OCI-LY1 (cell line): ENCODE results near the gene PPP1R12A.

Source experiments
- H2AFZ ChIP-seq: fragments of 200-600 bp; sonication (generic), shearing (Covaris generic); 2 replicates; pipeline ENCODE4 v1.6.0; 2014; ENCODE audit warnings: antibody characterized with exemption, mild to moderate bottlenecking, low read length
- H3F3A ChIP-seq: fragments of 200-600 bp; sonication (generic), shearing (Covaris generic); 2 replicates; pipeline ENCODE4 v1.6.0; 2014; ENCODE audit warnings: mild to moderate bottlenecking, antibody characterized with exemption, low read length, moderate library complexity; ENCODE audit not compliant: insufficient read depth
- H3K27ac ChIP-seq: fragments of 200-600 bp; sonication (generic); 2 replicates; pipeline ENCODE4 v1.5.1; 2014; ENCODE audit warnings: low read length, mixed run types, mild to moderate bottlenecking, low read depth; ENCODE audit not compliant: poor library complexity, severe bottlenecking
- H3K27me3 ChIP-seq: fragments of 200-600 bp; sonication (generic); 2 replicates; pipeline ENCODE4 v1.6.0; 2014; ENCODE audit warnings: antibody characterized with exemption, mild to moderate bottlenecking, low read length, moderate library complexity; ENCODE audit not compliant: insufficient read depth
- H3K36me3 ChIP-seq: fragments of 200-600 bp; sonication (generic); 2 replicates; pipeline ENCODE4 v1.6.1; 2014; ENCODE audit warnings: mild to moderate bottlenecking, antibody characterized with exemption, low read length, moderate library complexity, mixed read lengths; ENCODE audit not compliant: insufficient read depth
- H3K4me1 ChIP-seq: fragments of 200-600 bp; sonication (generic); 2 replicates; pipeline ENCODE4 v1.5.1; 2014; ENCODE audit warnings: mild to moderate bottlenecking, low read length, moderate library complexity; ENCODE audit not compliant: insufficient read depth, severe bottlenecking
- H3K4me2 ChIP-seq: fragments of 200-600 bp; sonication (generic), shearing (Covaris generic); 2 replicates; pipeline ENCODE4 v1.6.1; 2014; ENCODE audit warnings: low read length
- H3K4me3 ChIP-seq: fragments of 200-600 bp; sonication (generic); 2 replicates; pipeline ENCODE4 v1.5.1; 2014; ENCODE audit warnings: low read length, low read depth, mild to moderate bottlenecking, mixed read lengths; ENCODE audit not compliant: poor library complexity, severe bottlenecking
- H3K79me2 ChIP-seq: fragments of 200-600 bp; shearing (Covaris generic); 2 replicates; pipeline ENCODE4 v1.6.1; 2016; ENCODE audit warnings: mixed run types, low read length, mixed read lengths; ENCODE audit not compliant: insufficient read depth
- H3K9ac ChIP-seq: fragments of 200-600 bp; sonication (generic), shearing (Covaris generic); 2 replicates; pipeline ENCODE4 v1.6.1; 2014; ENCODE audit warnings: mild to moderate bottlenecking, low read length, mixed read lengths
- H3K9me2 ChIP-seq: fragments of 200-600 bp; sonication (generic), shearing (Covaris generic); 2 replicates; pipeline ENCODE4 v1.6.1; 2014; ENCODE audit warnings: low read depth, mild to moderate bottlenecking, low read length, mixed read lengths
- H3K9me3 ChIP-seq: fragments of 200-600 bp; shearing (Covaris generic); 2 replicates; pipeline ENCODE4 v1.6.1; 2014; ENCODE audit warnings: low read length, mixed read lengths
- H4K20me1 ChIP-seq: fragments of 200-600 bp; sonication (generic), shearing (Covaris generic); 2 replicates; pipeline ENCODE4 v1.6.0; 2016; ENCODE audit warnings: mild to moderate bottlenecking, low read length; ENCODE audit not compliant: insufficient read depth
- CTCF ChIP-seq: fragments of 200-600 bp; sonication (generic), shearing (Covaris generic); IDR thresholded peaks from 2 replicates; pipeline ENCODE4 v1.5.1; 2017; ENCODE audit warnings: mild to moderate bottlenecking, antibody characterized with exemption, low read length, moderate library complexity, mixed read lengths
- EZH2 ChIP-seq: fragments of 200-600 bp; sonication (generic), shearing (Covaris generic); IDR thresholded peaks from 2 replicates; pipeline ENCODE4 v1.8.0; 2017; ENCODE audit warnings: borderline replicate concordance, mixed run types, mild to moderate bottlenecking, antibody characterized with exemption, low read length, moderate library complexity, mixed read lengths

Gene PPP1R12A

GRCh38 chr12:79920421-79921238, 14.3 kb downstream of the PPP1R12A start:
- Histone ChIP-seq H3K36me3 (no peaks in the 10 kb centered on the region; the same call in 1 of the 2 replicates), H3K9ac (no peak overlapping the region), H3K4me3 (no peak overlapping the region), H3K9me2 (no peaks in the 10 kb centered on the region), H3K27me3 (no peaks in the 10 kb centered on the region), H3K9me3 (no peaks in the 10 kb centered on the region), H3K4me1 (peaks cover 12% of the 10 kb centered on the region), H2AFZ (no peak overlapping the region), H3K79me2 (peaks cover 98% of the 10 kb centered on the region), H3K4me2 (no peak overlapping the region), H3K27ac (no peak overlapping the region), H3F3A (no peaks in the 10 kb centered on the region), H4K20me1 (no peaks in the 10 kb centered on the region)
- TF ChIP-seq CTCF (no peak), EZH2 (no peak)

GRCh38 chr12:79919762-79920161, 15.1 kb downstream of the PPP1R12A start:
- Histone ChIP-seq H2AFZ (no peak overlapping the region), H3K9ac (no peak overlapping the region), H3K9me3 (no peaks in the 10 kb centered on the region)

DNA sequence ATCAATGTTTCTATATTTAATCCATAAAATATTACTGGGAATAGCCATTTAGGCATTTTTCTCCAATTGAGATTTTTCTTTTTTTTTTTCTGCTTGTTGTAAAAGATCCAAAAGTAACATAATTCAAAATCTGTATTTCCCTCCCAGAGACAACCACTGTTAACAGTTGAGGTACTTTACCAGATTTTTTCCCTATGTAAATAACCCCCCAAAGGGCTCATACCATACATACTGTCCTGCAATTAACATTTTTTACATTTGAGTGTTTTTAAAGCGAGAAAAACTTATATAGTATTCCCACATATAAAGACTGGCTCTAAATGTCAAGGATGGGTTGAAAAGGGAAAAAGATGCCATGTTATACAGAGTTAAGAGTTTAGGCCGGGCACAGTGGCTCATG, 18.1 kb downstream of the PPP1R12A start:
- Histone ChIP-seq H3F3A (no peaks in the 10 kb centered on the region; the same call in 1 of the 2 replicates), H4K20me1 (peaks cover 5% of the 10 kb centered on the region; the same call in 1 of the 2 replicates), H3K9ac (no peak overlapping the region), H3K4me1 (peaks cover 5% of the 10 kb centered on the region), H3K9me3 (no peaks in the 10 kb centered on the region), H3K36me3 (peaks cover 2% of the 10 kb centered on the region; the same call in 1 of the 2 replicates), H3K4me3 (no peak overlapping the region), H3K79me2 (peaks cover 97% of the 10 kb centered on the region), H2AFZ (no peak overlapping the region), H3K9me2 (no peaks in the 10 kb centered on the region), H3K4me2 (no peak overlapping the region), H3K27me3 (no peaks in the 10 kb centered on the region), H3K27ac (no peak overlapping the region)
- no peak for TF ChIP-seq CTCF
- TF ChIP-seq EZH2, result no peak

More at GRCh38 chr12:79919762-79920161, 15.1 kb downstream of the PPP1R12A start:
- Histone ChIP-seq H3K27me3 (no peaks in the 10 kb centered on the region), H3K79me2 (peaks cover 98% of the 10 kb centered on the region), H3K4me3 (no peak overlapping the region), H3K27ac (no peak overlapping the region), H4K20me1 (peaks cover 4% of the 10 kb centered on the region; the same call in 1 of the 2 replicates), H3F3A (no peaks in the 10 kb centered on the region), H3K4me1 (peaks cover 5% of the 10 kb centered on the region), H3K4me2 (no peak overlapping the region), H3K9me2 (no peaks in the 10 kb centered on the region), H3K36me3 (no peaks in the 10 kb centered on the region; the same call in 1 of the 2 replicates)
- TF ChIP-seq EZH2 (no peak), CTCF (no peak)
